GM21423 (cell line): ENCODE results near the gene MYO1E.

Experiments used
- ATAC-seq: cut with Tn5 transposase; IDR thresholded peaks from one replicate; pipeline ENCODE4 v1.9.1; 2021; ENCODE audit warnings: mild to moderate bottlenecking, moderate library complexity; ENCODE audit not compliant: unreplicated experiment

The MYO1E gene

DNA sequence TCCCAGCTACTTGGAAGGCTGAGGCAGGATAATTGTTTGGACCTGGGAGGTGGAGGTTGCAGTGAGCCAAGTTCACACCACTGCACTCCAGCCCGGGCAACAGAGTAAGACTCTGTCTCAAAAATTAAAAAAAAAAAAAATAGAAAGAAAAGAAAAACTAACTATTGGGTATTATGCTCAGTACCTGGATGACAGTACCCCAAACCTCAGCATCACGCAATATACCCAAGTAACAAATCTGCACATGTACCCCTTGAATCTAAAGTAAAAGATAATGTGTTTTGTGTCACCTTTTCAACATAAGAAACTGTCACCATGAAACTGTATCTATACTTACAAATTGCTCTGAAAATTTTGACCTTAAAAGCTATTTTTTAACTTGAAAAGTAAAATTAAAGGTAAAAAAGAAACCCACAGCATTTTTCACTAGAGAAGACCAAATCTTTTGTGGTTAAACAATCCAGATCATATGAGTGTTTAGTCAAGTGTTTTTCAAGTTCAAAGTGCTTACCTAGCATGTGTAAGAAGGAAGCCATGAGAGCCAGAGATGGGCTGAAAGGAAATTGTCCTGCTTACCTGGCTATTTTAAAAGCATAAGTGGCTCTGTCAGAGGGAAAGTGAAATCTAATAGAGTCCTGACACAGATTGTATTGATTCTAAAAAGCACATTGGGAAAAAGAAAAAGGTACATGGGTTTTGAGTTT lies 50.5 kb downstream of the MYO1E start:
- peak; percentile 40 for ATAC-seq

DNA sequence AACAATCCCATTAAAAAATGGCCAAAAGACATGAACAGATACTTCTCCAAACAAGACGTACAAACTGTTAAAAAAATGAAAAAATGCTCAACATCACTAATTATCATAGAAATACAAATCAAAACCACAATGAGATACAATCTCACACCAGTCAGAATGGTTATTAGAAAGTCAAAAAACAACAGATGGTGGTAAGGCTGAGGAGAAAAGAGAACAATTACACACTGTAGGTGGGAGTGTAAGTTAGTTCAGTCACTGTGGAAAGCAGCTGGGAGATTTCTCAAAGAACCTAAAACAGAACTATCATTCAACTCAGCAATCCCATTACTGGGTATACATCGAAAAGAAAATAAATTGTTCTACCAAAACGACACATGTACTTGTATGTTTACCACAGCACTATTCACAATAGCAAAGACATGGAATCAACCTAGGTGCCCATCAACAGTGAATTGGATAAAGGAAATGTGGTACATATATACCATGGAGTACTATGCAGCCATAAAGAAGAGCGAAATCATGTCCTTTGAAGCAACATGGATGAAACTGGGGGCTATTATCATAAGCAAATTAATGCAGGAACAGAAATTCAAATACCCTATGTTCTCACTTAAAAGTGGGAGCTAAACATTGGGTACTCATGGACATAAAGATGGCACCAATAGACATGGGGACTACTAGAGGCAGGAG lies 51.5 kb downstream of the MYO1E start:
- no peak for ATAC-seq

DNA sequence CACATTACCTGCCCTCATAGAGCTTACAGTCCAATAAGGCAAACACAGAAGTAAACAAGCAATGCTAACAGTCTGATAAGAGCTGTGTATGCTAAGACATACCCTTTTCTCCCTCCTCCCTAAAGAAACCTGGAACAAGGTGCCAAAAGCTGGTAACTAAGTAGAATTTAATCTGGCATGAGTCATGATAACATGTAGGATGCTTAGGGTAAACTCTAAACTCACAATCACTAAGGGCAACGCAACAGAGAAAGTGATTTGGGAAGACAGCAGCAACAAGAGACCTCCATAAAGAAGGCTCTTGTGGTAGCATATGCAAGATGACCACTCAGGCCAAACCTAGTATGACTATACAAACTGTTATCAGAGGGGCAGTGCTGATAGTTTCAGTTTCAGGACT lies 55.5 kb downstream of the MYO1E start:
- ATAC-seq, result no peak

DNA sequence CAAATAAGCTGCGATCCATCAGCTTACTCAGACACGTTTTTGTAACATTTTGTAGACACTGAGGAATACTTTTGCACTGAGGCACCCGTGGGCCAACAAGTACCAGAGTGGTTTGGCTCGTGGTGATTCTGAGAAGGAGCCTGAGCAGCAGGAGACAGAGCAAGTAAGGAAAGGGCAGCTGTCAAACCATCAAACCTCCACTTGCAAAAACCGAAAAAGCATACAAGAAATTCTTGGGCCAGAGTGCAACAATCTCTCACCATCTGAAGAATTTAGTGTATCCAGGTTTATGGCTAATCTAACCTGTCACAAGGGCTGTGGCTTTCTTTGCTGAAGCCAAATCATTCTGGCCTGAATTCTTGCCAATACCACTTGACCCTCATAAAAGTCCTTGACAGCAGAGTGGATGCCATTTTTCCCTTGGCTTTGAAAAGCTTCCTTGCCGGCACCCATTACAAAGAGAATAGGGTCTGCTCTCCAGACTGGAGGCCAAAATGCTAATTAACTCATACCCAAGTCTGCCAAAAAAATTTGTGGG lies 56.7 kb downstream of the MYO1E start:
- no peak for ATAC-seq

DNA sequence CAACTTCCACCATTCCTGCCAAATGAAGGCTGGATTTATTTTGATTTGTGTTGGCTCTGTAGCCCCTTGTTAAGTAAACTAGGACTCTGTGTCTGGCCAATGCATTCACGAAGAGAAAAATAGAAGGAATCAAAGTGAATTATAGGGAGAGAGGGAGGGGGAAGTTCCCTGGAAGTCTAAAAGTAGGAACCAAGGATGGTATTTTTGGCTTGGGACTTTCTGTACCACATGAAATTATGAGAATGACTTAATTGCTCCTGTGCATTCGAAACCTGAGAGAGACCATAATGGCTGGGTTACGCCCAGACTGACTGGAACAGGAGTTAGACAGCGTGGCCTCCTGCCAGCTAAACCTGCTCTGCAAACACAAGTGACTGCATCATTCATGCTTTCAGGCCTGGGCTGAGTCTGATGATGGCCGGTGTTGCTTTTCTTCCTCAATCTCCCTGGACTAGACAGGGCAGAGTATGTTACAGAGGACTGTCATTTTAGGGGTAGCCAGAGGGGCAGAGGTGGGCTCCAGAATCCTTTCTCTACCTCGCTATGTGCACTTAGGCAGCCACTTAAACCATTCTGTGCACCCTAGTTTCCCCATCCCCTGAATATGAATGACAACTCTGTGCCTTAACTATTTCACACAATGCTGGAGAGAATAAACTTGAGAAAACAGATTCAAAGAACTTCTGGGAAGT lies 58.9 kb downstream of the MYO1E start:
- peak; percentile 82 for ATAC-seq

DNA sequence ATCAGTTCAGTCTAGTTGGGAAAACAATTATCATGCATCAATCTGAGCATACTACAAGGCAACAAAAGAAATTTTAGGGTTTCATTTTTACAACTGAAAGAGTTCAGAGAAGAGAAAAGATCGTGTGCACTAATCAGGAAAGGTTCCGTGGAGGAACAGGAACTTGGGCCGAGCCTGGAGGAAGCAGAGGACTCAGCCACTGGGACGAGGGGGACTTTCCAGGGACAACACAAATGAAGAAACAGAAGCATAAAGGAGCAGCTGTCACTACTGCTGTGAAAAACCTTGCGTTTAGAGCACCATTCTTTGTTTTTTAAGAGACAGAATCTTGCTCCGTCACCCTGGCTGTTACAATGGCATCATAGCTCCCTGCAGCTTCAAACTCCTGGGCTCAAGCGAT lies 60.5 kb downstream of the MYO1E start:
- no peak for ATAC-seq

DNA sequence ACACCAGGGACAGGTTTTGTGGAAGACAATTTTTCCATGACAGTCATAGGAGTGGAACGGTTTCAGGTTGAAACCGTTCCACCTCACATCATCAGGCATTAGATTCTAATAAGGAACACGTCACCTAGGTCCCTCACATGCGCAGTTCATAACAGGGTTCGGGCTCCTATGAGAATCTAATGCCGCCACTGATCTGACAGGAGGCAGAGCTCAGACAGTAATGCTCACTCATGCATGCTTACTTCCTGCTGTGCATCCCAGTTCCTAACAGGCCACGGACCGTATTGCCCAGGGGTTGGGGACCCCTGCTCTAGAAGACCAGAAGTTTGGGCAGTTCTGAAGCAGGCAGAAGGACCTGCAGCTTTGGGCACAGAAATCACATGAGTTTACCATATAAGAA lies 61.5 kb downstream of the MYO1E start:
- ATAC-seq, result no peak

DNA sequence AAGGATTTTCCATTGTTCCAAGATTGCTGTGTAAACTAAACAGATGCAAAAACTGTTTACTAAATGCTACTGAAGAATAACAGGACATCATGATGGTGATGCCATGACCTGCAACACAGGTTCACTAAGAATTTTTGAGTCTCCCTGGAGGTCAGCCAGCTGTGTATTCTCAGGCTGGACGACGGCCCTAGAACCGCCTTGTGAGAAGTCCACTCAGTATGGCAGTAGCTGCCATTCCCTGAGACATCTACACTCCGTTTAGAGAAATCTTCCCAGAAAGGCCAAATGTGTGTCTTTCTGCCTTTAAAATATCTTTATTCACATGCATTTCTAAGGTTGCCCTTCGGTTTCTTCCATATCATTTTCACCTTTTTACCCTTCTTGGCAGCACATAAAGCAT lies 63.3 kb downstream of the MYO1E start:
- no peak for ATAC-seq

DNA sequence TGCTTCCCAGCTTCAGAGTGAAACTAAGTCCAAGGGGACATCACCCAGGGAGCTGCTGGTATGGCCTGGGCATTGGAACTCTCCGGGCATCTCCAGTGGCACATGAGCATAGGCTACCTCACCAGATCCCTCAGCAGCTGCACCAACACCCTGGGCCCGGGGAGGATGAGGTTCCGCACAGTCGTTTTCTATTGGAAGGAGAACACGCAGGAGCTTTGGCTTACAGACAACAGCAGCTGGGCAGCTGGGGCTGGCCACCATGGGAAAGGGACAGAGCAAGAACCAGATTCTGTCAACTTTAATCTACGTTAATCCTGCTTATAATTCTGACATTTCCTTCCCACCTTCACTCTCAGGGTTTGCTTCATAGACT lies 65.5 kb downstream of the MYO1E start:
- ATAC-seq, result no peak

DNA sequence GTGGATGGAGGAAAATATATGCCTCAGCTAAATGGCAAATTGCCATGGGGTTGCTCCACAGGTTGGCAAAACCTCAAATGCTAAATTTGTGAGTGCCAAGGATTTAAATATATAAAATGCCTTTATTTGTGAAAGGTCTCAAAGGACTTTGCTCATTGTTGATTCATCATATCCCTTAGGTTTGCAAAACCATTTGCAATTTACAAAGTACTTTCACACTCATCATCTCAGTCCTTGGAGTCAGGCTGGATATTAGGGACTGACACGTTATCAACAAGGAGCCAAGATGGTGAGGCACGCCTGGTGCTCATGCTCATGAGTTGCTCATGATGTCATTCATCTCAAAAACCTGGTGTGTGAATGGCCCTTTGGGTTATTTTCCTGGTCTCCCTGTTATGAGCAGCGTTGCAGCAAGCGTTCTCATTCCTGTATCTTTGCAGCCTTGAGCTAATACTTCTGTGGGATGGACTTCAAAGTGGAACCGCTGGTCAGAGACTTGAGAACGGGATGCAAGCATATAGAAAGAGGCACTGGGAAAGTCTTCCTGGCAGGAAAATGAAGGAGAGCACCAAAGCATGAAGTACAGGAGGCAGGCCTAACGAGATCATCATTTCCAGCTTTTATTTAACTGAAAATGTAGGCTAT lies 66.0 kb downstream of the MYO1E start:
- ATAC-seq, result no peak

DNA sequence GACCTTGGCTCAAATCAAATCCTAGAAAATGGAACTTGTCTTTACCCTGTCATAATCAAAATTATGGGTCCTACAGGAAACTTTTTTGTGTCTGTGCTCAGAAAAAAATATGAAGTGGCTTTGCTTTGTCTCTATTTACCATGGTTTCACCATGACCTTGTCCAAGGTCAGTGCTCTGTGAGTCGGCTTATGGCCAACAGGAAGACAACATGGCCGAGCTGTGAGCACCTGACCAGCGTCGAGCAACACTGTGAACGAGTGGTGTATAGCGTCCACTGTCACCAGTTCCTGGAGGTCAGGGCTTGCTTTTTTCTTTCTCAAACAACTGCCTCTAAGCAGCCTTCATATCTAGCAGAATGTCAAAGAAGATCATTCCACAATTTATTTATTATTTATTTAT lies 67.9 kb downstream of the MYO1E start:
- ATAC-seq, result no peak

DNA sequence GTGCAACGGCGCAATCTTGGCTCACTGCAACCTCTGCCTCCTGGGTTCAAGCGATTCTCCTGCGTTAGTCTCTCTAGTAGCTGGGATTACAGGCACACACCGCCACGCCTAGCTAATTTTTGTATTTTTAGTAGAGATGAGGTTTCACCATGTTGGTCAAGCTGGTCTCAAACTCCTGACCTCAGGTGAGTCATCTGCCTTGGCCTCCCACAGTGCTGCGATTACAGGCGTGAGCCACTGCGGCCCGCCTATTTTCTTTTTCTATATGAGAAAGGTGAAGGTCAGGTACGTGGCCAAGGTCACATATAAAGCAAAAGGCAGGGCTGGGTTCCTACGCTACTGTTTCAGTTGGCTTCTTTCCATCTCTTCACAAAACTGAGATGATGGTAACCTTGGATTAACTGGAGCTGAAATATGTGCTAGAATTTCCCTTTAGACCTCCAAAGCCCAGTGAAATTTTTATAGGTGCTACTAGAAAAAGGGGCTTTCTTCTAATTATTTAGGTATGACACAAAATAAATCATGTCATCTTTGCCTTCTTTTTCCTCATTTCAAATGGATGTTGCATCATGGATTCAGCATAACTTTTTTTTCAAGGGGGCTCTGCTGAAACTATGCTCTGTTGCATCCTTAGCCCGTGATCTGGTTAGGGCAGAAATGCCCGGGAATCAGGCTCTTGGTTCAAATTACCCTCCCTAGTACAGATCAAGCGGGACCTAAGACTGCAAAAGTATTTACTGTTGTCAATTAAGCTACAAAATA lies 68.5 kb downstream of the MYO1E start:
- ATAC-seq, result peak; percentile 26

DNA sequence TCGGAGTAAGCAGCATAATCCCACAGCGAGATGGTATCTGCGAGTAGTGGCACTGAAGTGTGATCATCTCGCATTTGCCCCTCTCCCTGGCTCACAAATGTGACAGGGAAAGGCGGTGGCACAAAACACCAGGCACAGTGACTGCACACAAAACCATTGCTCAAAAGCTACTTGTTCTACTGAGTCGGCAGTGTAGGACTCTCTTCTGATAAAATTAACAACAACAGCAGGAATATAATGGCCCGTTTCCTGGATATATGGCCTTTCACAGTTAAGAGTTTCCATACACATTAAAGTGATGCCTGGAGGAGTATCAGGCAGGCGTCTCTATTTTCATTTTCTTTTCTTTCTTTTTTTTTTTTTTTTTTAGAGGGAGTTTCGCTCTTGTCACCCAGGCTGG lies 69.0 kb downstream of the MYO1E start:
- ATAC-seq, result peak; percentile 5

DNA sequence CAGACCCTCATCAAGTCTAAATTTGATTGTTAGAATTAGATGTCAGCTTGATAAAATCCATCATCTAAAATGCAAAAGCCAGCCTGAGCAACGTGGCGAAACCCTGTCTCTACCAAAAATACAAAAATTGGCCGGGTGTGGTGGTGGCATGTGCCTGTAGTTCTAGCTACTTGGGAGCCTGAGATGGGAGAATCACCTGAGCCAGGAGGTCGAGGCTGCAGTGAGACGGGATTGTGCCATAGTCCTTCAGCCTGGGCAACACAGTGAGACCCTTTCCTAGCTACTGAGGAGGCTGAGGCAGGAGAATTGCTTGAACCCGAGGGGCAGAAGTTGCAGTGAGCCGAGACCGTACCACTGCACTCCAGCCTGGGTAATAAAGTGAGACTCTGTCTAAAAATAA lies 69.5 kb downstream of the MYO1E start:
- no peak for ATAC-seq

DNA sequence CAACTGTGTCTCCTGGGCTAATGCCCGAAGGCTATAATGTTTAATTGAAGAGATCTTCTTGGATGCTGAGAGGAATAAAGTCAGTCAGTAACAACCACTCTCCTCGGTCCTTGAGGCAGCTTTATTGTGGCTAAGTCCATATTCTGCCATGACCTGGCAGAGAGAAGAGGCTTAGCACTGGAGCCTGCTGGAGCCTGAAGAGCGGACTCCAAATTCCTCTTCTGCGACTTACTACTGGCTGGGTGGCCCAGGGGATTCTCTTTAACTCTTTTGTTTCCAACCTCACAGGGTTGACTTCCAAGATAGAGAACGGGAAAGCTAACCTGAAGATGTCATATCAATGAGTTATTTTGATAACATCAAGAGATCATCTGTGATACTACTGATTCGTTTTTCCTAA lies 71.1 kb downstream of the MYO1E start:
- no peak for ATAC-seq

DNA sequence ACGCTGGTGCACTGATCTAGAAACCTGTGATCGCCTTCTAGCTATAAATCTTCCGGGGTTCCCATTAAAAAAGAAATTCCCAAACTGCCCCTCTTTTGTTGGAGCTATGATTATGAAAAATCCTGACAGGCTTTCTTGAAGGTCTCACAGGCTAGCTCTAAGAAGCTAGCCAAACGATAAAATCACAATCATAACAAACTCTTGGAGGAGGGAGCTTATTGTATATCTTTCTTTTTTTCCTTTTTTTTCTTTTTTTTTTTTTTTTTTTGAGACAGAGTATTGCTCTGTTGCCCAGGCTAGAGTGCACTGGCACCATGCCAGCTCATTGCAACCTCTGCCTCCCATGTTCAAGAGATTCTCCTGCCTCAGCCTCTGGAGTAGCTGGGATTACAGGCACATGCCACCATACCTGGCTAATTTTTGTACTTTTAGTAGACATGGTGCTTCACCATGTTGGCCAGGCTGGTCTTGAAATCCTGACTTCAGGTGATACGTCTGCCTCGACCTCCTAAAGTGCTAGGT lies 72.0 kb downstream of the MYO1E start:
- no peak for ATAC-seq

DNA sequence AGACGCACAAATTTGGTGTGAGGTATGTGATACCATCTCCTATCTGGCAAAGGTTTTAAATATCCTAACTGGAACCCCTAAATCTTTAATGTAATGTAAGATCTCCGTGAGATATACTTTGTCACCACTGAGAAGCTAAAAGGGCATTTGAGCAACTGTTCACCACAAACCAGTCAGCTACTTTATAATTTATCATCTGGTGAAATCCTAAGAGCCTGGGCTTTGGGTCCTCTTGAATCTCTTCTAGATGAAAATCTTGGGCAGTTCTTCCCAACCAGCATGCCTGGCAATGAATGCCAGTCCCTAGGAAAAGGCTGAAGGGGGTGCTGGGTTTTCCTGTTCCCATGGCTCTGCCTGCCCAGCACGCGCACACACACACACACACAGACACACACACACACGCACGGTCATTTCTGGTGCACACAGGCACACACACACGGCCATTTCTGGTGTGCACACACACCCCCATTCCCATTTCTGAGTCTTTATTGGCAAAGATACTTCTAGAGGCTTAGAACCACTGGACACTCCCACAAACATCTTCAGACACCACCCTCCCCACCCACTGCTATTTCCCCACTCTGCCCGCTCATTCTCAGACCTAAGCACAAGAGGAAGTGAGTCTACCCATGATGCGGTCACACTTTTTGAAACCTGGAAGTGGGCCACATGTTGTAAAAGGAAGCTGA lies 72.6 kb downstream of the MYO1E start:
- ATAC-seq, result peak; percentile 56

DNA sequence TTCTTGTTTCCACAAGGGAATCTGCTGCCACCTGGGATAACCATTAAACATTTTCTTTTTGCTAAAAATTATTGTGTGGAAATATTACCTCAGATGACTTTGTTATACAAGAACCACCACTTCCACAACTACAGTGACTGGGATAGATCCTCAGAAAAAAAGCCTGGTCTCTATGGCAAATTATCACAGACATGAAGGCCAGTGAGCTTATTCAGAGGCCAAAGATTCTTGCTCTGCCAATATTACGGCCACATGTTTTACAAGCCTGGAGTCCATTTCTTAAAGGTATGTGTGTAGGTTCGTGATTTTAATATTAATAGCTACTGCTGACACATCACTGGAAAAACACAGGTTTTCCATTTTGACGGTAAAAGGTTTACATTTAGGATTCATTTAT lies 73.8 kb downstream of the MYO1E start:
- ATAC-seq, result no peak

DNA sequence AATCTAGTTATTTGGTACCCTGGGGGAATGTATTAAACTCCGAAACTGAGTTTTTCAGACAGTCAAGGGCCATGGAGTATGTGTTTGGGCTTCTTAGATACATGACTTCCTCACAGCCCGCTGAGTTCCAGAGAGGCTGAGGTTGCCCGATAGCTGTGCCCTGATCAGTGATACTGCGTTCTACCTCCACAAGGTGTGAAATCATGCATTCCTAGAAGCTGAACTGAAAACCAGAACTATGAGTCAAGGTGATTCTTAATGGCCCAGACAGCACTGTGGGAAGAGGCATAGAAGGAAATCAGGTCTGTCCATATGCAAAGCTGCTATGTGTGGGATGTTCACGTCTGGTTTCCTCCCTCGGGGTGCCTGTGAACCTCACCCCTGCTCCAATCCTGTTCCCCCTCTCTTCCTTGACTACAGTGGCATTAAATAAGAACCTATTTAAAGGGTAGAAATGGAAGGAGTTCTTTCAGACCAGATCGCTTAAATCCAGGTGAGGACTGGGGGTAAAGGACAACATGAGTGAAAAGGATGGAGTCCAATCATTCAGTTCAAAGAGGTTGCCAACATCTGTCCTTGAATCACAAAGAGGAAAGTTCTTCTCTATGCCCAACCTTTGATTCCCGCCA lies 74.3 kb downstream of the MYO1E start:
- ATAC-seq, result peak; percentile 71
